ENCODE results near the gene ARHGAP26. TPM values are rescaled to one million over a fixed set of nuclear protein-coding genes. Genes with fewer than 3 reads are reported as not detected.
A peak's percentile ranks its signal among the peaks of the same experiment; 100 is the strongest.

ARHGAP26 gene
- total RNA-seq, 2 donors from 2014 or later = 27.5 to 80.7 TPM

- ATAC-seq (ENCODE audit: insufficient number of reproducible peaks, low FRiP score, low read depth) (no peak), DNase-seq (ENCODE audit: low spot score) (no peak)
- TF ChIP-seq CTCF (IDR thresholded peaks at IDR 0.05) = no peak
- Histone ChIP-seq H3K4me3 (no peak overlapping the region), H3K27me3 (replicated peaks; ENCODE audit: insufficient read depth) (no peaks in the 10 kb centered on the region), H3K36me3 (no peaks in the 10 kb centered on the region), H3K4me1 (ENCODE audit: control insufficient read depth in 1 of 2, low read depth in 2 of 2) (peaks cover 37 to 71% of the 10 kb centered on the region in 2 donors), H3K27ac (peak overlapping the region; percentile 16 to 39), H3K9me3 (no peaks in the 10 kb centered on the region)
These were observed 377.2 kb downstream of the ARHGAP26 start for GRCh38 chr5:143147383-143147782.

GRCh38 chr5:143147902-143148301 is 377.7 kb downstream of the ARHGAP26 start:
- Histone ChIP-seq H3K27ac (peak overlapping the region; percentile 16 to 39), H3K27me3 (replicated peaks; ENCODE audit: insufficient read depth) (no peaks in the 10 kb centered on the region), H3K4me3 (no peak overlapping the region), H3K9me3 (no peaks in the 10 kb centered on the region), H3K4me1 (ENCODE audit: control insufficient read depth in 1 of 2, low read depth in 2 of 2) (peaks cover 36 to 71% of the 10 kb centered on the region in 2 donors), H3K36me3 (no peaks in the 10 kb centered on the region)
- TF ChIP-seq CTCF (IDR thresholded peaks at IDR 0.05) = no peak
- ATAC-seq (ENCODE audit: insufficient number of reproducible peaks, low FRiP score, low read depth) (no peak), DNase-seq (ENCODE audit: low spot score) (no peak)

- peak; percentile 18 for DNase-seq (ENCODE audit: low spot score)
- peaks cover 34 to 68% of the 10 kb centered on the region in 2 donors for H3K4me1 ChIP-seq (ENCODE audit: control insufficient read depth in 1 of 2, low read depth in 2 of 2)
These were observed 378.6 kb downstream of the ARHGAP26 start for GRCh38 chr5:143148771-143149170.

GRCh38 chr5:143149759-143150158 is 379.6 kb downstream of the ARHGAP26 start:
- Histone ChIP-seq H3K4me3 (no peak overlapping the region), H3K4me1 (ENCODE audit: control insufficient read depth in 1 of 2, low read depth in 2 of 2) (peaks cover 41 to 66% of the 10 kb centered on the region in 2 donors), H3K9me3 (no peaks in the 10 kb centered on the region), H3K27ac (no peak overlapping the region), H3K27me3 (replicated peaks; ENCODE audit: insufficient read depth) (no peaks in the 10 kb centered on the region), H3K36me3 (no peaks in the 10 kb centered on the region)
- ATAC-seq (ENCODE audit: insufficient number of reproducible peaks, low FRiP score, low read depth) = no peak
- no peak for DNase-seq (ENCODE audit: low spot score)
- TF ChIP-seq CTCF (IDR thresholded peaks at IDR 0.05) = no peak

More at GRCh38 chr5:143148771-143149170, 378.6 kb downstream of the ARHGAP26 start:
- Histone ChIP-seq H3K27me3 (replicated peaks; ENCODE audit: insufficient read depth) (no peaks in the 10 kb centered on the region), H3K9me3 (no peaks in the 10 kb centered on the region), H3K27ac (peak overlapping the region; percentile 16 to 39), H3K36me3 (no peaks in the 10 kb centered on the region), H3K4me3 (no peak overlapping the region)
- ATAC-seq (ENCODE audit: insufficient number of reproducible peaks, low FRiP score, low read depth) = no peak
- no peak for TF ChIP-seq CTCF (IDR thresholded peaks at IDR 0.05)

- DNase-seq (ENCODE audit: low spot score) (no peak), ATAC-seq (ENCODE audit: insufficient number of reproducible peaks, low FRiP score, low read depth) (no peak)
- H3K36me3 ChIP-seq = no peaks in the 10 kb centered on the region
- H3K4me3 ChIP-seq = no peak overlapping the region
- no peak overlapping the region for H3K27ac ChIP-seq
- peaks cover 45 to 66% of the 10 kb centered on the region in 2 donors for H3K4me1 ChIP-seq (ENCODE audit: control insufficient read depth in 1 of 2, low read depth in 2 of 2)
- H3K9me3 ChIP-seq = no peaks in the 10 kb centered on the region
- H3K27me3 ChIP-seq (replicated peaks; ENCODE audit: insufficient read depth) = no peaks in the 10 kb centered on the region
- TF ChIP-seq CTCF (IDR thresholded peaks at IDR 0.05) = no peak
These were observed 381.0 kb downstream of the ARHGAP26 start for GRCh38 chr5:143151056-143151700.

All from thoracic aorta (tissue), 2 donors.